ENCODE results near the gene RPL11.

The RPL11 gene

DNA sequence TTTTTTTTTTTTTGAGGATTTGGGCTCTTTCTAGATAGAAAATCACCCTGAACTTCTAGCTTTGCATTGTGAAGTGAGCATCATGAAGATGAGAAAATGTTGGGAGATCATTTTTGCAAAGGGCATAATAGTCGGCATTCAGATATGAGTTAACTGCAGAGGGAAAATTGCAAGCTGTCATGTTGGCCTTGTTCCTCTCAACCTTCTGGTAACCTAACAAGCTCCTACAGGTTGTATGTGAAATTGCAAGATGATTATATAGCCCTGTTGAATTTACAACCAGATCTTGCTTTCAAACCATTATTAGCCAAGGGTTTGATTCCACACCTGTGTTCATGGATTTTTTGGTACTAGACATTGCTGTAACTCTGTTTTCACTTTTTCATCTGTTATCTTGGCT is 53.9 kb downstream of the RPL11 start (continued):
- TF ChIP-seq ZFP30 (CRISPR knock-in tag; IDR thresholded peaks at IDR 0.05) = no peak
